GM21390 (cell line): Measurements from ENCODE around the gene PIKFYVE.

Experiments
- ATAC-seq: cut with Tn5 transposase; IDR thresholded peaks from one replicate; pipeline ENCODE4 v1.9.1; 2021; ENCODE audit not compliant: unreplicated experiment

Gene PIKFYVE

DNA sequence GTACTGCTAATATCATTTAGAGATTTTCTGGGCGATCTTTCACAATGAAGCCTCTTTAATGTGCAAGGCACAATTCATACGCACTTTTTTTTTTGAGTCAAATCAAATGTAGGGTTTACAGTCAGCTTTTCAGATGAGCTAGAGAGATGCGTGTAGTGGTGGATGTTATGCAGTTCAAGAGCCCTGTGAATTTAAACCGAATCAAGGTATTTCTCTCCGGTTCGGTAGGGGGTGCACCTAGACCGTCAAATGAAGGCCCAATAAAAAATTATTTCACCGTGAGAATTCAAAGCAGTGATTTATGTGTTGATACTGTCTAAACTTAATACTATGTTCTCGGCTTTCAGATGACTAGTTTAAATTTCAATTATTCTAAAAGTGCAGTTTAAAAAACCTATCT is 141.6 kb downstream of the PIKFYVE start:
- ATAC-seq = no peak
